Measurements from ENCODE around the gene KCNJ15. TPM values are rescaled to one million over a fixed set of nuclear protein-coding genes. Genes with fewer than 3 reads are reported as not detected.

KCNJ15 gene
- total and polyA plus RNA-seq, 2 donors (not counting 1 experiment from before 2014, with no cell fraction given) = 0.44 to 0.83 TPM

GRCh38 chr21:38282921-38283320 is 26.1 kb downstream of the KCNJ15 start:
- TF ChIP-seq EZH2 (IDR thresholded peaks at IDR 0.05; ENCODE audit: low read length, missing control alignments) = no peak
- no peak for TF ChIP-seq CTCF (conservative IDR thresholded peaks at IDR 0.05 in 1 of 2, IDR thresholded peaks at IDR 0.05 in 1 of 2; ENCODE audit: low read depth in 1 of 2, low read length in 2 of 2)
- DNase-seq (ENCODE audit: low read depth in 2 of 2) = peak in 1 of 2 donors; percentile 81
- no peaks in the 10 kb centered on the region for H3K79me2 ChIP-seq (ENCODE audit: control insufficient read depth, insufficient read depth, low read length)
- H3K4me3 ChIP-seq (replicated peaks in 1 of 4; ENCODE audit: control extremely low read depth in 1 of 4, insufficient read depth in 1 of 4, low read depth in 3 of 4, low read length in 4 of 4) = no peak overlapping the region
- no peaks in the 10 kb centered on the region for H3K27me3 ChIP-seq (ENCODE audit: control insufficient read depth, insufficient read depth, low read length)
- H3K9me3 ChIP-seq (ENCODE audit: control insufficient read depth, insufficient read depth, low read depth, low read length) = no peaks in the 10 kb centered on the region
- no peak overlapping the region for H2AFZ ChIP-seq (ENCODE audit: low read length)
- no peak overlapping the region for H3K4me2 ChIP-seq (ENCODE audit: extremely low read depth, insufficient read depth, low read length)
- no peak overlapping the region for H3K9ac ChIP-seq (ENCODE audit: insufficient read depth, low read length)
- H3K4me1 ChIP-seq (ENCODE audit: control insufficient read depth, extremely low read depth, insufficient read depth, low read length) = peaks cover 13% of the 10 kb centered on the region
- no peaks in the 10 kb centered on the region for H4K20me1 ChIP-seq (ENCODE audit: control insufficient read depth, extremely low read depth, insufficient read depth, low read length)
- no peak overlapping the region for H3K27ac ChIP-seq (ENCODE audit: insufficient read depth, low read length)
- no peaks in the 10 kb centered on the region for H3K36me3 ChIP-seq (ENCODE audit: control insufficient read depth, insufficient read depth, low read length)

- Histone ChIP-seq H2AFZ (ENCODE audit: low read length) (no peak overlapping the region), H3K36me3 (ENCODE audit: control insufficient read depth, insufficient read depth, low read length) (no peaks in the 10 kb centered on the region), H3K27ac (ENCODE audit: insufficient read depth, low read length) (no peak overlapping the region), H3K4me2 (ENCODE audit: extremely low read depth, insufficient read depth, low read length) (no peak overlapping the region), H3K4me3 (replicated peaks in 1 of 4; ENCODE audit: control extremely low read depth in 1 of 4, insufficient read depth in 1 of 4, low read depth in 3 of 4, low read length in 4 of 4) (no peak overlapping the region), H3K79me2 (ENCODE audit: control insufficient read depth, insufficient read depth, low read length) (no peaks in the 10 kb centered on the region), H3K27me3 (ENCODE audit: control insufficient read depth, insufficient read depth, low read length) (no peaks in the 10 kb centered on the region), H4K20me1 (ENCODE audit: control insufficient read depth, extremely low read depth, insufficient read depth, low read length) (no peaks in the 10 kb centered on the region), H3K4me1 (ENCODE audit: control insufficient read depth, extremely low read depth, insufficient read depth, low read length) (peaks cover 5% of the 10 kb centered on the region), H3K9me3 (ENCODE audit: control insufficient read depth, insufficient read depth, low read depth, low read length) (no peaks in the 10 kb centered on the region), H3K9ac (ENCODE audit: insufficient read depth, low read length) (no peak overlapping the region)
- DNase-seq (ENCODE audit: low read depth in 2 of 2) = no peak
- TF ChIP-seq EZH2 (IDR thresholded peaks at IDR 0.05; ENCODE audit: low read length, missing control alignments) (no peak), CTCF (conservative IDR thresholded peaks at IDR 0.05 in 1 of 2, IDR thresholded peaks at IDR 0.05 in 1 of 2; ENCODE audit: low read depth in 1 of 2, low read length in 2 of 2) (no peak)
Observed at GRCh38 chr21:38284216-38284615, 27.4 kb downstream of the KCNJ15 start.

GRCh38 chr21:38286739-38287471 is 30.1 kb downstream of the KCNJ15 start:
- Histone ChIP-seq H4K20me1 (ENCODE audit: control insufficient read depth, extremely low read depth, insufficient read depth, low read length) (no peaks in the 10 kb centered on the region), H3K4me3 (replicated peaks in 1 of 4; ENCODE audit: control extremely low read depth in 1 of 4, insufficient read depth in 1 of 4, low read depth in 3 of 4, low read length in 4 of 4) (no peak overlapping the region), H2AFZ (ENCODE audit: low read length) (no peak overlapping the region), H3K9ac (ENCODE audit: insufficient read depth, low read length) (no peak overlapping the region), H3K27me3 (ENCODE audit: control insufficient read depth, insufficient read depth, low read length) (no peaks in the 10 kb centered on the region), H3K4me1 (ENCODE audit: control insufficient read depth, extremely low read depth, insufficient read depth, low read length) (peaks cover 10% of the 10 kb centered on the region), H3K36me3 (ENCODE audit: control insufficient read depth, insufficient read depth, low read length) (no peaks in the 10 kb centered on the region), H3K27ac (ENCODE audit: insufficient read depth, low read length) (no peak overlapping the region), H3K9me3 (ENCODE audit: control insufficient read depth, insufficient read depth, low read depth, low read length) (no peaks in the 10 kb centered on the region), H3K79me2 (ENCODE audit: control insufficient read depth, insufficient read depth, low read length) (no peaks in the 10 kb centered on the region), H3K4me2 (ENCODE audit: extremely low read depth, insufficient read depth, low read length) (no peak overlapping the region)
- TF ChIP-seq CTCF (conservative IDR thresholded peaks at IDR 0.05 in 1 of 2, IDR thresholded peaks at IDR 0.05 in 1 of 2; ENCODE audit: low read depth in 1 of 2, low read length in 2 of 2) (no peak), EZH2 (IDR thresholded peaks at IDR 0.05; ENCODE audit: low read length, missing control alignments) (no peak)
- DNase-seq (ENCODE audit: low read depth in 2 of 2) = peak in 1 of 2 donors; percentile 57
